CD4-positive, alpha-beta T cell treated with Interferon gamma for 1 hour (primary cell): ENCODE results near the gene EPB41.
"Not testable (repeated sequence)": the region's sequence is repeated elsewhere in the genome, so short reads cannot be mapped to it uniquely, and the experiment has no call there.

Experiments used
- DNase-seq: peaks from one replicate; pipeline ENCODE4 v3.0.0-alpha.2; 2020

Gene EPB41

GRCh38 chr1:28927648-28928313 is 13.4 kb downstream of the EPB41 start:
- DNase-seq = no peak

DNA sequence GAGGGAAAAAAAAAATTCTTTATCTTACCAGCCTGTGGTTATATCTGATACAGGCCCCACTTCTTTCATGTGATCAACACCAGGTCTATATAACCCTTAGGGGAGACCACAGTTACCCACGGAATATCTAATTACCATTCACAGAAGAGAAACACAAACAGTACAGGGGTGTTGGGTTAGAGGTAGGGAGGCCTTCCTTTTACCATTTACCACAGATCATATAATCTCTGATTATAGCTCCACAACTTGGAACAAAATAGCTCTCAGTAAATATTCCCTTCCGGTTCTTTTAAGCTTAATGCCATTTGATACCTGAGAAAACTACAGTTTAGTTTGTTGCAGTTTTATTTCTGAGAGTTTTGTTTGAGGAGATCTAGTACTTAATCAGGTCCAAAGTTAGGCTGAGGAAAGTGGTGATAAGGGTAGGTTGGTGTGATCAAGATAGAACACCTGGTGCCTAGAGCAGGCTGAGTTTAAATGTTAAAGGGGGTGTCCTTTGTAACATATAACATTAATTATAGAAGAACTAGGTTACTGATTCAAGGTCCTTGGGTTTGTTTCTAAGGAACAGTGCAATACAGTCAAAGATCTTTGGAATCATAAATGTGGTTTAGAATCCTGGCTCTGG is 14.1 kb downstream of the EPB41 start:
- DNase-seq = no peak

GRCh38 chr1:28933277-28933676 is 18.9 kb downstream of the EPB41 start:
- no peak for DNase-seq

- DNase-seq = no peak
These were observed 19.5 kb downstream of the EPB41 start for GRCh38 chr1:28933918-28934317.

DNA sequence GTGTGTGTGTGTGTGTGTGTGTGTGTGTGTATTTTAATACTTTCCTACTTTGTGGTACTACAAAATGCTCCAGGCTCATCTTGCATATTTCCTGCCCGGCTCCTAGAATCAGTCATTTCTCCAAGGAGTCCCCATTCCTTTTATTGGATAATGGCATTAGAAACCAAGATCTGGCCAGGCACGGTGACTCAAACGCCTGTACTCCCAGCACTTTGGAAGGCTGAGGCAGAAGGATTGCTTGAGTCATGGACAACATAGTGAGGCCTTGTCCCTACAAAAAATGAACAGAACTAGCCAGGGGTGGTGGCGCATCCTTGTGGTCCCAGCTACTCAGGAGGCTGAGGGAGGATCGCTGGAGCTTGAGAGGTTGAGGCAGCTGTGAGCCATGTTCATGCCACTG is 20.3 kb downstream of the EPB41 start:
- DNase-seq = no peak

DNA sequence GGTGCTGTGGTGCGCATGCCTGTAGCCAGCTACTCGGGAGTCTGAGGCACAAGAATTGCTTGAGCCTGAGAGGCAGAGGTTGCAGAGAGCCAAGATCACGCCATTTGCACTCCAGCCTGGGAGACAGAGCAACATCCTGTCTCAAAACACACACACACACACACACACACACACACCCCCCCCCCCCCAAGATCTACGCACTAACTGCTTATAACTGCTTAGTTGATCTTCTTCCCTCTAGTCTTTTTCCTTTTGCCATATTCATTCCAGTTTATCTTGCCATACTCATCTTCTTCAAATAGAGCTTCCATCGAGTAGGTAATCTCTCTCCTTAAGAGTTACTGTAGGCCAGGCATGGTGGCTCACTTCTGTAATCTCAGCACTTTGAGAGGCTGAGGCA is 20.9 kb downstream of the EPB41 start:
- DNase-seq = no peak

- DNase-seq = no peak
These were observed 21.7 kb downstream of the EPB41 start for GRCh38 chr1:28936094-28936493.

DNA sequence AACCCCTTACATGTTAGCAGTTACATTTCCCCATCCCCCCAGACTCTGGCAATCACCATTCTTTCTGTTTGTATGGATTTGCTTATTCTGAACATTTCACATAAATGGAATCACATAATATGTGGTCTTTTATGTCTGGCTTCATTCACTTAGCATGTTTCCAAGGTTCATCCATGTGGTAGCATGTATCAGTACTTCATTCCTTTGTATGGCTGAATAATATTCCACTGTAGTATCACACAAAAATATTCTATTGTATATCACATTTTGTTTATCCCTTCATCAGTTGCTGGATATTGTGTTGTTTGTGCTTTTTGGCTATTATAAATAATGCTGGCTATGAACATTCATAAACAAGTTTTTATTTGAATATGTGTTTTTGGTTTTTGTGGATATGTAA is 22.2 kb downstream of the EPB41 start:
- DNase-seq = no peak

DNA sequence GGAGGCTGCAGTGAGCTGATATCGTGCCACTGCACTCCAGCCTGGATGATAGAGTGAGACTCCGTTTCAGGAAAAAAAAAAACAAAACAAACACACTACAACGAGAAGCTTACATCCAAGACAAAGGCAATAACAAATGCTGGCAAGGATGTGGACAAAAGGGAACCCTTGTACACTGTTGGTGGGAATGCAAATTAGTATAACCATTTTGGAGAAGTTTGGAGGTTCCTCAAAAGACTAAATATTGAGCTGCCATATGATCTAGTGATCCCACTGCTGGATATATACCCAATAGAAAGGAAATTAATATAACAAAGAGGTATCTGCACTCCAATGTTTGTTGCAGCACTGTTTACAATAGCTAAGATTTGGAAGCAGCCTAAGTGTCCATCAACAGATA is 29.2 kb downstream of the EPB41 start:
- DNase-seq = not testable (repeated sequence)

- no peak for DNase-seq
These were observed 35.6 kb downstream of the EPB41 start for GRCh38 chr1:28950006-28950405.

- DNase-seq = no peak
These were observed 36.1 kb downstream of the EPB41 start for GRCh38 chr1:28950449-28950848.

- DNase-seq = no peak
These were observed 39.9 kb downstream of the EPB41 start for GRCh38 chr1:28954126-28954726.

GRCh38 chr1:28956038-28956464 is 41.7 kb downstream of the EPB41 start:
- no peak for DNase-seq

- not testable (repeated sequence) for DNase-seq
These were observed 47.9 kb downstream of the EPB41 start for GRCh38 chr1:28962114-28962831.

DNA sequence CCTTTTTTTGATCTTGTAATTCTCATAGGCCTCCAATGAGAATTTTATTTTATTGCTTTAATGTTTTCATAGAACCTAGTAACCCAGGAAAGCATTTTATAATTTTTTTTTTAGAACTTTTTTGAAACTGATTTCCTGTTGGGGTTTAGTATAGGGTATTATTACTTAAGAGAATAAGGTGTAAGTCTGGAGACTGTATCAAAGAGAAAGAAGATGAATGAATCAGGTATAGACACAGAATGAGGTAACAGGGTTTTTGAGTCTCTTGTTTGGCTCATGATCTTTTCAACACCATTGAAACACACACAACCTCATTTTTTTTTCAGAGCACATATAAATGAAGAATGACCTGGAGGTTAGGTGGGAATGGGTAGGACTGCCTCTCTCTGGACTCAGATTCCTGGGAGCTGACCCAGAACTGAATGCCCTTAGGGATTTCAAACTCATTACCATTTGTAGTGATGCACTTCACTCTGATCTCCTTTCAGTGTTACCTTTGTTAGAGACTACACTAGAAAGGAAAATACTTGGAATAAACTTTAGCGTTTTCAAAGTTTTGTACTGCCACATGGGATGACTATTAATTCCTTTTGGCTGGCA is 51.0 kb downstream of the EPB41 start:
- DNase-seq = no peak

DNA sequence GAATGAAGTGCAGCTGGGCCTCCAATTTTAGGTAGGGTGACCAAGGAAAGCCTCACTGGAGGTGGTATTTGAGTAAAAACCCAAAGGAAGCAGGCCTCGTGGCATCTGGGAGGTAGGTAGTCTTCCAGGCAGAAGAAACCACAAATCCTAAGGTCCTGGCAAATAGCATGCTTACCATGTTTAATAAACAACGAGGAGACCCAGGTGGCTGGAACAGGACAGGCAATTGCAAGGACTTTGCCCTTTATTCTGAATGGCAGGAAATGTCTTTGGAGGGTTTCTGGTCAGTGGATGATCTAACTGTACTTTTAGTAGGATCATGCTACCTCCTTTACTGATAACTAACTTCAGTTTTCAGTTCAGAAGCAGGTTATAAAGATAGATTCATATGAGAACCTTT is 52.2 kb downstream of the EPB41 start:
- no peak for DNase-seq

DNA sequence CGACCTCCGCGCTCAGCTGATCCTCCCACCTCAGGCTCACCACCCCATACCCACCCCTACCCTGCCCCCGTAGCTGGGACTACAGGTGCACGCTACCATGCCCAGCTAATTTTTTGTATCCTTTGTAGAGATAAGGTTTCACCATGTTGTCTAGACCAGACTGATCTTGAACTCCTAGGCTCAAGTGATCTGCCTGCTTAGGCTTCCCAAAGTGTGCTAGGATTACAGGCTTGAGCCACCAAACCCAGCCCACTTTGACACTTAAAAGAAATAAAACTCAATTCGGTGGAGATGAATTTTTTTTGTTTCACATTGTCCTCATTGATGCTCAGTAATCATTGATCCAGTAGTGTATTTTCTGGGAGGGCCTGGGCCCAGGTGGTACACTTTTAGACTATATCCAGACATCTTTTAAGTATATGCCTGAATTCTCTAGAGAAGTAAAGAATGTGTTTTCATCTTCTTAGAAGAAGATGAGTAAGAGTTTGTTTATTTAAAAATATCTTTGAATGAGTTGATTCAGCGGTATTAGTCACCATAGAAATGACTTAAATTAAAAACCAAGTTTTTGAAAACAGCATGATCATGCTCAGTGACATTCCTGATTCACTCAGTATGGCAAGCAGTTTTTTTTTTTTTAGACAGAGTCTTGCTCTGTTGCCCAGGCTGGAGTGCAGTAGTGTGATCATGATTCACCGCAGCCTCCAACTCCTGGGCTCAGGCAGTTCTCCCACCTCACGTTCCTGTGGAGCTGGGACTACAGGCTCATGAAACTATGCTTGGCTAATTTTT is 57.8 kb downstream of the EPB41 start:
- no peak for DNase-seq

DNA sequence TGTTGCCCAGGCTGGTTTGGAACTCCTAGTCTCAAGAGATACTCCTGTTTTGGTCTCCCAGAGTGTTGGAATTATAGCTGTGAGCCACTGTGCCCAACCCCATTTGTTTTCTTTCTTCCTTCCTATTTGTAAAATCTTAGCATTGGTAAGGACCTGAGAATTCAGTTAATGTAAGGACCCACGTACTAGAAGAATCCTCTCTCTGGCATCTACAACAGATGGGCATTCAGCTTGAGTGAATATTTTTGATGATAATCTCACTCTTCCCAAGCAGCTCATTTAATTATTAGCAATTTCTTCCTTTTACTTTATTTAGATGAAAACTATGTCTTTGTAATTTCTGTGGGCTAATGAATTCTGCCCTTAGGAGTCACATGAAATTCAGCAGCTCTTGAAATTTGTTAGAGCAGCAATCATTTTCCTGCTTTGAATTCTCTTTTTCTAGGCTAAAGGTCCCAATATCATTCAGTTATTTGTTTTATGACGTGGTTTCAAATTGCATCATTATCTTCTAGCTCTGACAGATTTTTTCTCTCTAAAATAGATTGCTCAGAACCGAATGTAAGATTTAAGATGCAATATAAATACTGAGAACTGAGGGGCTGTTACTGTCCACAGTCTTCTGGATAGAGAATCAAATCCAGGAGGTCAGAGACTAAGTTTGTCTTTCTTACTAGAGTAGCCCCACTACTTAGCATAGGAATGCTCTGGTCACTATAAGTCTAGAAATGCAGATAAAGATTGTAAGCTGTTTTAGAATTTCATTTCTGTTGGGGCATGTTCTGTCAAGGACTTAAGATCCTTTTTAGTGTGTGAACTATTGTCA is 59.4 kb downstream of the EPB41 start:
- no peak for DNase-seq

- no peak for DNase-seq
These were observed 60.1 kb downstream of the EPB41 start for GRCh38 chr1:28974432-28974831.

GRCh38 chr1:28976248-28976647 is 61.9 kb downstream of the EPB41 start:
- no peak for DNase-seq

DNA sequence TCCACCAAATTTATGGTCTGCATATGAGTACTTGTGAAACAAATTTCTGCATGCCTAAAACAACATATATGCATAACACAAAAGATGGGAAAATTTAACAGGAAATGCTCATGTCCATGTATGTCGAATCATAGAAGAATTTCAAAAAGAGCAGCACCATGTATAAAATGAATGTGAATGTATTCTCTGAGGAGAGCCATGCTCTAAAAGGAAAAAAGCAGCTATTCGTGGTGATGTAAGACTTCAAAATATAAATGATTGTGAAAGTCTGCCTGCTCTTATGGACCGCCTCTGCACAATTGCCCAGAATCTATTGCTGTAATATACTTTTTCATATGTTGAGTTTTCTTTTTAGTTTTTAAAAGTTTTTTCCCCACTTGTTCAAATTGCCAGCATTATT is 66.8 kb downstream of the EPB41 start:
- DNase-seq = no peak

DNA sequence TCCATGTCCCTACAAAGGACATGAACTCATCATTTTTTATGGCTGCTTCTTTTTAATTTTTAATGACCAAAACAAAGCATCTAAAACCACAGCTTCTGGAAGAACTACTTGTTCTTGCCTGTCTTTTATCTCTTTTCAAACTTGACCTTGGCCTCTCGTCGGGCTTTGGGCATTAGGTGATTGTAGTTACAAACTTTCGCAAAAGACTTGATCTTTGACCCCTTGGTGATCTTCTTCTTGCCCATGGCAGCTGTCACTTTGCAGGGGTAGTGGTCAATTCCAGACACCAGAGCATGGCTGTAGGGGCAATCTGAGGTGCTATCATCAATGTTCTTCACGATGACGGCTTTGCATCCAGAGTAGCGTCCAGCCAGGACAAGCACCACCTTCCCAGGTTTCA is 67.8 kb downstream of the EPB41 start:
- DNase-seq = no peak
